Tibial artery (tissue), 4 donors: ENCODE results near the gene WDR86.

Source experiments
- DNase-seq, 2 donors: peaks; one replicate each; pipeline ENCODE4 v3.0.0-alpha.2; 2019
- H3K27ac ChIP-seq, 2 donors: fragments of 200-600 bp; sonication (generic) in 1 of 2; 1 replicate in 1 of 2; 2 replicates in 1 of 2; pipeline ENCODE4 v1.5.1; 2018 to 2019; ENCODE audit warnings: mild to moderate bottlenecking in 1 of 2
- H3K27me3 ChIP-seq, 2 donors: fragments of 200-600 bp; sonication (generic) in 1 of 2; one replicate each; pipeline versions ENCODE4 v1.5.1 to v1.6.0; 2016 to 2019
- H3K36me3 ChIP-seq, 3 donors: fragments of 200-600 bp; sonication (generic) in 2 of 3; one replicate each; pipeline ENCODE4 v1.5.1; 2016 to 2019; ENCODE audit warnings: mild to moderate bottlenecking in 2 of 3
- H3K4me1 ChIP-seq, 4 donors: fragments of 200-600 bp; sonication (generic) in 2 of 4; 1 replicate in 3 of 4; 2 replicates in 1 of 4; pipeline ENCODE4 v1.5.1; 2016 to 2019
- H3K4me3 ChIP-seq, 2 donors: fragments of 200-600 bp; sonication (generic) in 1 of 2; 1 replicate in 1 of 2; 2 replicates in 1 of 2; pipeline ENCODE4 v1.5.1; 2018 to 2019; ENCODE audit warnings: mild to moderate bottlenecking in 2 of 2
- H3K9me3 ChIP-seq, 3 donors: fragments of 200-600 bp; sonication (generic) in 1 of 3; one replicate each; pipeline ENCODE4 v1.5.1; 2016 to 2019
- CTCF ChIP-seq, 2 experiments: fragments of 200-600 bp in 1 of 2; fragments of 450-650 bp in 1 of 2; IDR thresholded peaks; one replicate each; pipeline ENCODE4 v1.5.1; 2017 to 2019; ENCODE audit warnings: antibody characterized with exemption in 2 of 2, mild to moderate bottlenecking in 1 of 2, moderate library complexity in 1 of 2
- intact Hi-C: fragments of 100-400 bp; cut with DNase I; formaldehyde crosslinking; loops from one replicate; pipeline ENCODE4 v1.15.0; 2023; ENCODE audit warnings: low total_unique reads

The WDR86 gene

GRCh38 chr7:151381348-151382078 is 28.3 kb downstream of the WDR86 start:
- no peak for DNase-seq
- Histone ChIP-seq H3K4me3 (peak overlapping the region; percentile 32 to 42), H3K27ac (no peak overlapping the region), H3K27me3 (peaks cover 0 to 14% of the 10 kb centered on the region in 2 donors), H3K36me3 (peaks cover 17 to 40% (median 19%) of the 10 kb centered on the region in 3 donors), H3K4me1 (peaks cover 0 to 37% (median 25%) of the 10 kb centered on the region in 4 donors), H3K9me3 (no peaks in the 10 kb centered on the region)
- intact Hi-C loops, result no loop called here
- no peak for TF ChIP-seq CTCF (IDR thresholded peaks at IDR 0.05)

- Histone ChIP-seq H3K4me1 (peaks cover 0 to 32% (median 23%) of the 10 kb centered on the region in 4 donors), H3K4me3 (peak overlapping the region; percentile 32 to 42), H3K36me3 (peaks cover 22 to 45% (median 24%) of the 10 kb centered on the region in 3 donors), H3K27ac (no peak overlapping the region), H3K27me3 (peaks cover 0 to 14% of the 10 kb centered on the region in 2 donors), H3K9me3 (no peaks in the 10 kb centered on the region)
- intact Hi-C loops, result no loop called here
- TF ChIP-seq CTCF (IDR thresholded peaks at IDR 0.05), result no peak
- DNase-seq, result no peak
These were observed 28.8 kb downstream of the WDR86 start for GRCh38 chr7:151381098-151381347.

- Histone ChIP-seq H3K9me3 (no peaks in the 10 kb centered on the region), H3K4me3 (no peak overlapping the region), H3K4me1 (peaks cover 0 to 26% (median 18%) of the 10 kb centered on the region in 4 donors), H3K27me3 (peaks cover 0 to 14% of the 10 kb centered on the region in 2 donors), H3K27ac (no peak overlapping the region), H3K36me3 (peaks cover 25 to 51% (median 30%) of the 10 kb centered on the region in 3 donors)
- intact Hi-C loops, result no loop called here
- DNase-seq, result no peak
- no peak for TF ChIP-seq CTCF (IDR thresholded peaks at IDR 0.05)
These were observed 29.4 kb downstream of the WDR86 start for GRCh38 chr7:151380199-151381097.

- Histone ChIP-seq H3K9me3 (no peaks in the 10 kb centered on the region), H3K27ac (no peak overlapping the region), H3K36me3 (peaks cover 26 to 58% (median 38%) of the 10 kb centered on the region in 3 donors), H3K27me3 (peaks cover 0 to 14% of the 10 kb centered on the region in 2 donors), H3K4me1 (peaks cover 0 to 18% (median 14%) of the 10 kb centered on the region in 4 donors), H3K4me3 (no peak overlapping the region)
- no peak for DNase-seq
- TF ChIP-seq CTCF (IDR thresholded peaks at IDR 0.05), result no peak
- intact Hi-C loops, result loop anchor here (10.0 kb wide), 1 partner anchor 385 kb away; no protein-coding TSS in a partner anchor
These were observed 30.2 kb downstream of the WDR86 start for GRCh38 chr7:151379534-151380198.

GRCh38 chr7:151379193-151379520 is 30.7 kb downstream of the WDR86 start:
- Histone ChIP-seq H3K36me3 (peaks cover 31 to 63% (median 43%) of the 10 kb centered on the region in 3 donors), H3K9me3 (no peaks in the 10 kb centered on the region), H3K4me3 (no peak overlapping the region), H3K27me3 (peaks cover 0 to 14% of the 10 kb centered on the region in 2 donors), H3K27ac (no peak overlapping the region), H3K4me1 (peaks cover 0 to 18% (median 14%) of the 10 kb centered on the region in 4 donors)
- intact Hi-C loops, result loop anchor here (10.0 kb wide), 1 partner anchor 386 kb away; no protein-coding TSS in a partner anchor
- DNase-seq, result no peak
- no peak for TF ChIP-seq CTCF (IDR thresholded peaks at IDR 0.05)
